ENCODE results near the gene TGM3. TPM values are rescaled to one million over a fixed set of nuclear protein-coding genes. Genes with fewer than 3 reads are reported as not detected.

Gene TGM3
- total and polyA plus RNA-seq, 10 of the 15 experiments (the other 5 are each of a cell fraction or from before 2014, with no cell fraction given): not detected

DNA sequence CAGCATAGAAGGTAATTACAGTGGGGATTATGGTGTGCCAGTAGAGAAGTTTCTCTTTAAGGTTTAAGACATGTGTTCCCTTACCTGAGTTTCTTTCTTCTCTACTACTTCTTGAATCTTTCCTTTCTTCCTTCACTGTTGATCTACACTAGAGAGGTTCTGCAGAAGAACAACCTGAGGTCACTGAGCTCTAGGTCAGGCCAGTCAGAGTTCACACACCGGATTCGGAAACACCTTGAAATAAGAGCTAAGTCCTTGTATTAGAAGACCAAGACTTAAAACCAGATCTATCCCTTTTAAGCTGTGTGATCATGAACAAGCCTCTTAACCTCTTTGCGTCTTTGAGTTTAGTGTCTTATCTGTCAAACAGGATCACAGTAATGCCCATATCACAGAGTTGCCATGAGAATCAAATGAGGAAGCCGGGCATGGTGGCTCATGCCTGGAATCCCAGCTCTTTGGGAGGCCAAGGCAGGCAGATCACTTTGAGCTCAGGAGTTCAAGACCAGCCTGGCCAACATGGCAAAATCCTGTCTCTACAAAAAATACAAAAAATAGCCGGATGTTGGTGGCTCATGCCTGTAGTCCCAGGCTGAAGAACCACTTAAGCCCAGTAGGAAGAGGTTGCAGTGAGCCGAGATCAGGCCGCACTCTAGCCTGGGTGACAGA lies 22.0 kb upstream of the TGM3 start:
- 51% methylated on average over 7 of the region's 7 CpGs for WGBS (ENCODE audit: insufficient coverage, insufficient replicate concordance, low lambda C conversion rate, missing lambda C conversion rate)
- intact Hi-C loops (cut with micrococcal nuclease; ENCODE audit: unreplicated experiment): no loop called here
- in situ Hi-C loops (cut with MboI): no loop called here
- Histone ChIP-seq H2AFZ (ENCODE audit: control insufficient read depth, low read depth, low read length) (no peak overlapping the region), H3K27me3 (replicated peaks in 1 of 2; ENCODE audit: control insufficient read depth in 2 of 2, insufficient read depth in 2 of 2, low read length in 1 of 2) (no peaks in the 10 kb centered on the region), H3K4me3 (no peak overlapping the region), H3K9me3 (replicated peaks; ENCODE audit: control insufficient read depth, insufficient read depth, low read length) (no peaks in the 10 kb centered on the region), H3K4me1 (ENCODE audit: control insufficient read depth, insufficient read depth, low read length) (no peaks in the 10 kb centered on the region), H3K36me3 (ENCODE audit: control insufficient read depth in 2 of 2, insufficient read depth in 2 of 2, low read length in 1 of 2) (no peaks in the 10 kb centered on the region), H4K20me1 (ENCODE audit: control insufficient read depth, insufficient read depth) (no peaks in the 10 kb centered on the region), H3K79me2 (ENCODE audit: control insufficient read depth, insufficient read depth, low read length) (no peaks in the 10 kb centered on the region), H3K9ac (ENCODE audit: control insufficient read depth, insufficient read depth, low read length) (no peak overlapping the region), H3K4me2 (ENCODE audit: control insufficient read depth, insufficient read depth) (no peak overlapping the region), H3K27ac (ENCODE audit: control insufficient read depth, insufficient read depth) (no peak overlapping the region)
- CTCF ChIA-PET: interaction anchor here (0.6 kb wide), 1 partner anchor 384 kb away, joined by 3 read pairs; no protein-coding TSS in a partner anchor
- ATAC-seq (no peak), DNase-seq (ENCODE audit: low read depth, low spot score) (no peak), FAIRE-seq (no peak)
- SMC1A ChIA-PET (ENCODE audit: uncharacterized antibody, unreplicated experiment): interaction anchor here (0.6 to 1.6 kb wide), 2 partner anchors 8 to 1246 kb away, joined by 3 to 5 read pairs; no protein-coding TSS in a partner anchor
- no TSS peak for BruUV-seq (replicated peaks)
- POLR2A ChIA-PET: no interaction called here
- RAD21 ChIA-PET (ENCODE audit: unreplicated experiment): no interaction called here
- TF ChIP-seq CHD2 (IDR thresholded peaks at IDR 0.05; ENCODE audit: borderline replicate concordance, low read depth, low read length): no peak

DNA sequence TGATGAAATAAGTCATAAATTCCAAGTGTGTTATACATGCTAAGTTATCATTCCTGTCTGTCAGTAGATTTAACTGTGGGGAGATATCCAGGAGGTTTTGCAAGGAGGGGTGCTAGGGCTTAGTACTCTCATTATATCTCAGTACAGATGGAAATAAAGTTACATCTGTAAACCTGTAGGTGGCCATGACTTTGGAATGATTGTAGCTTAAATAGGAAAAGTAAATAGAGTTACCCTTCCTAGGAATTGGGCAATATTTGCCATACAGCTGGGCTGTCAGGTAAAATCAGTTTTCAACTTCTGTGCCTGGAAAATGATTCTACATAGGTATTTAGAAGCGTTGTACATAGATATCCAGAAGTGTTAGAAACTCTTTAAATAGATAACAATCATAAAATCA lies 19.8 kb upstream of the TGM3 start:
- H3K79me2 ChIP-seq (ENCODE audit: control insufficient read depth, insufficient read depth, low read length): no peaks in the 10 kb centered on the region
- H2AFZ ChIP-seq (ENCODE audit: control insufficient read depth, low read depth, low read length): no peak overlapping the region
- H3K27me3 ChIP-seq (replicated peaks in 1 of 2; ENCODE audit: control insufficient read depth in 2 of 2, insufficient read depth in 2 of 2, low read length in 1 of 2): no peaks in the 10 kb centered on the region
- WGBS (ENCODE audit: insufficient coverage, insufficient replicate concordance, low lambda C conversion rate, missing lambda C conversion rate): 5% methylated on average over 1 of the region's 1 CpG
- H3K4me3 ChIP-seq: no peak overlapping the region
- H3K9ac ChIP-seq (ENCODE audit: control insufficient read depth, insufficient read depth, low read length): no peak overlapping the region
- FAIRE-seq (no peak), ATAC-seq (no peak), DNase-seq (ENCODE audit: low read depth, low spot score) (no peak)
- no peak overlapping the region for H3K4me2 ChIP-seq (ENCODE audit: control insufficient read depth, insufficient read depth)
- H3K36me3 ChIP-seq (ENCODE audit: control insufficient read depth in 2 of 2, insufficient read depth in 2 of 2, low read length in 1 of 2): no peaks in the 10 kb centered on the region
- intact Hi-C loops (cut with micrococcal nuclease; ENCODE audit: unreplicated experiment) (no loop called here), in situ Hi-C loops (cut with MboI) (no loop called here)
- no TSS peak for BruUV-seq (replicated peaks)
- H3K27ac ChIP-seq (ENCODE audit: control insufficient read depth, insufficient read depth): no peak overlapping the region
- POLR2A ChIA-PET: no interaction called here
- CTCF ChIA-PET: interaction anchor here (0.9 to 1.2 kb wide), 2 partner anchors 116 to 180 kb away, joined by 3 read pairs; no protein-coding TSS in a partner anchor
- no peaks in the 10 kb centered on the region for H3K9me3 ChIP-seq (replicated peaks; ENCODE audit: control insufficient read depth, insufficient read depth, low read length)
- RAD21 ChIA-PET (ENCODE audit: unreplicated experiment): no interaction called here
- no peaks in the 10 kb centered on the region for H3K4me1 ChIP-seq (ENCODE audit: control insufficient read depth, insufficient read depth, low read length)
- SMC1A ChIA-PET (ENCODE audit: uncharacterized antibody, unreplicated experiment): no interaction called here
- H4K20me1 ChIP-seq (ENCODE audit: control insufficient read depth, insufficient read depth): no peaks in the 10 kb centered on the region
- no peak for TF ChIP-seq SIX5 (IDR thresholded peaks at IDR 0.05; ENCODE audit: low read depth, low read length, severe bottlenecking)
- no peak for TF ChIP-seq MEF2A (IDR thresholded peaks at IDR 0.05; ENCODE audit: insufficient read depth, low read depth, low read length)
- TF ChIP-seq TARDBP (IDR thresholded peaks at IDR 0.05; ENCODE audit: borderline replicate concordance): no peak
- no peak for TF ChIP-seq SUPT20H (IDR thresholded peaks at IDR 0.05; ENCODE audit: borderline replicate concordance, control insufficient read depth, low read depth, low read length)
- TF ChIP-seq, protein P1, sequence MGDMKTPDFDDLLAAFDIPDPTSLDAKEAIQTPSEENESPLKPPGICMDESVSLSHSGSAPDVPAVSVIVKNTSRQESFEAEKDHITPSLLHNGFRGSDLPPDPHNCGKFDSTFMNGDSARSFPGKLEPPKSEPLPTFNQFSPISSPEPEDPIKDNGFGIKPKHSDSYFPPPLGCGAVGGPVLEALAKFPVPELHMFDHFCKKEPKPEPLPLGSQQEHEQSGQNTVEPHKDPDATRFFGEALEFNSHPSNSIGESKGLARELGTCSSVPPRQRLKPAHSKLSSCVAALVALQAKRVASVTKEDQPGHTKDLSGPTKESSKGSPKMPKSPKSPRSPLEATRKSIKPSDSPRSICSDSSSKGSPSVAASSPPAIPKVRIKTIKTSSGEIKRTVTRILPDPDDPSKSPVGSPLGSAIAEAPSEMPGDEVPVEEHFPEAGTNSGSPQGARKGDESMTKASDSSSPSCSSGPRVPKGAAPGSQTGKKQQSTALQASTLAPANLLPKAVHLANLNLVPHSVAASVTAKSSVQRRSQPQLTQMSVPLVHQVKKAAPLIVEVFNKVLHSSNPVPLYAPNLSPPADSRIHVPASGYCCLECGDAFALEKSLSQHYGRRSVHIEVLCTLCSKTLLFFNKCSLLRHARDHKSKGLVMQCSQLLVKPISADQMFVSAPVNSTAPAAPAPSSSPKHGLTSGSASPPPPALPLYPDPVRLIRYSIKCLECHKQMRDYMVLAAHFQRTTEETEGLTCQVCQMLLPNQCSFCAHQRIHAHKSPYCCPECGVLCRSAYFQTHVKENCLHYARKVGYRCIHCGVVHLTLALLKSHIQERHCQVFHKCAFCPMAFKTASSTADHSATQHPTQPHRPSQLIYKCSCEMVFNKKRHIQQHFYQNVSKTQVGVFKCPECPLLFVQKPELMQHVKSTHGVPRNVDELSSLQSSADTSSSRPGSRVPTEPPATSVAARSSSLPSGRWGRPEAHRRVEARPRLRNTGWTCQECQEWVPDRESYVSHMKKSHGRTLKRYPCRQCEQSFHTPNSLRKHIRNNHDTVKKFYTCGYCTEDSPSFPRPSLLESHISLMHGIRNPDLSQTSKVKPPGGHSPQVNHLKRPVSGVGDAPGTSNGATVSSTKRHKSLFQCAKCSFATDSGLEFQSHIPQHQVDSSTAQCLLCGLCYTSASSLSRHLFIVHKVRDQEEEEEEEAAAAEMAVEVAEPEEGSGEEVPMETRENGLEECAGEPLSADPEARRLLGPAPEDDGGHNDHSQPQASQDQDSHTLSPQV (IDR thresholded peaks at IDR 0.05): no peak
- TF ChIP-seq, protein P2, sequence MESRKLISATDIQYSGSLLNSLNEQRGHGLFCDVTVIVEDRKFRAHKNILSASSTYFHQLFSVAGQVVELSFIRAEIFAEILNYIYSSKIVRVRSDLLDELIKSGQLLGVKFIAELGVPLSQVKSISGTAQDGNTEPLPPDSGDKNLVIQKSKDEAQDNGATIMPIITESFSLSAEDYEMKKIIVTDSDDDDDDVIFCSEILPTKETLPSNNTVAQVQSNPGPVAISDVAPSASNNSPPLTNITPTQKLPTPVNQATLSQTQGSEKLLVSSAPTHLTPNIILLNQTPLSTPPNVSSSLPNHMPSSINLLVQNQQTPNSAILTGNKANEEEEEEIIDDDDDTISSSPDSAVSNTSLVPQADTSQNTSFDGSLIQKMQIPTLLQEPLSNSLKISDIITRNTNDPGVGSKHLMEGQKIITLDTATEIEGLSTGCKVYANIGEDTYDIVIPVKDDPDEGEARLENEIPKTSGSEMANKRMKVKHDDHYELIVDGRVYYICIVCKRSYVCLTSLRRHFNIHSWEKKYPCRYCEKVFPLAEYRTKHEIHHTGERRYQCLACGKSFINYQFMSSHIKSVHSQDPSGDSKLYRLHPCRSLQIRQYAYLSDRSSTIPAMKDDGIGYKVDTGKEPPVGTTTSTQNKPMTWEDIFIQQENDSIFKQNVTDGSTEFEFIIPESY (IDR thresholded peaks at IDR 0.05): no peak
- no peak for TF ChIP-seq GATAD2B (conservative IDR thresholded peaks at IDR 0.05; ENCODE audit: low read depth)
- TF ChIP-seq KDM1A (IDR thresholded peaks at IDR 0.05; ENCODE audit: borderline replicate concordance): no peak

Data from GM12878 (cell line).